ENCODE measurements around the gene BID.
A peak's percentile ranks its signal among the peaks of the same experiment; 100 is the strongest.

The BID gene

DNA sequence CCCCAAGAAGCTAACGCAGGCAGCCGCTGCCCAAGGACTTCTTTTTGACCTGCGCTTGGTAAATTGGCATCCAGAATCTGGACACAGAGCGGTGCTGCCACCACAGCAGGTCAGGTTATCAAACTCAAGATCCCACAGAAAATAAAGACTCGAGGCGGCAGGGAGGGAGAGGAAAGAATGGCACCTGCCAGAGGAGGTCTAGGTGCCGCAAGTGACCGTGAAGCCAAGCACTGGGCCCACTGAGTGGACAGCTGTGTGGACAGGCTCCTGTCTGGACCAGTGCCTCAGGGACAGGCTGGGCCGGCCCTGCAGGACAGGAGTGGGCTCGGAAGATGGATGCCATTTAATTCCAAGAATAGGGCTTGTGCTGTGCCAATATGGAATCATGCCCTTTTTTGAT, 27.4 kb downstream of the BID start:
- TF ChIP-seq, protein P1, sequence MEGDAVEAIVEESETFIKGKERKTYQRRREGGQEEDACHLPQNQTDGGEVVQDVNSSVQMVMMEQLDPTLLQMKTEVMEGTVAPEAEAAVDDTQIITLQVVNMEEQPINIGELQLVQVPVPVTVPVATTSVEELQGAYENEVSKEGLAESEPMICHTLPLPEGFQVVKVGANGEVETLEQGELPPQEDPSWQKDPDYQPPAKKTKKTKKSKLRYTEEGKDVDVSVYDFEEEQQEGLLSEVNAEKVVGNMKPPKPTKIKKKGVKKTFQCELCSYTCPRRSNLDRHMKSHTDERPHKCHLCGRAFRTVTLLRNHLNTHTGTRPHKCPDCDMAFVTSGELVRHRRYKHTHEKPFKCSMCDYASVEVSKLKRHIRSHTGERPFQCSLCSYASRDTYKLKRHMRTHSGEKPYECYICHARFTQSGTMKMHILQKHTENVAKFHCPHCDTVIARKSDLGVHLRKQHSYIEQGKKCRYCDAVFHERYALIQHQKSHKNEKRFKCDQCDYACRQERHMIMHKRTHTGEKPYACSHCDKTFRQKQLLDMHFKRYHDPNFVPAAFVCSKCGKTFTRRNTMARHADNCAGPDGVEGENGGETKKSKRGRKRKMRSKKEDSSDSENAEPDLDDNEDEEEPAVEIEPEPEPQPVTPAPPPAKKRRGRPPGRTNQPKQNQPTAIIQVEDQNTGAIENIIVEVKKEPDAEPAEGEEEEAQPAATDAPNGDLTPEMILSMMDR (IDR thresholded peaks at IDR 0.05) = no peak
- no peak for TF ChIP-seq ZFX (IDR thresholded peaks at IDR 0.05; ENCODE audit: borderline replicate concordance)
- H3K27ac ChIP-seq = no peak overlapping the region

DNA sequence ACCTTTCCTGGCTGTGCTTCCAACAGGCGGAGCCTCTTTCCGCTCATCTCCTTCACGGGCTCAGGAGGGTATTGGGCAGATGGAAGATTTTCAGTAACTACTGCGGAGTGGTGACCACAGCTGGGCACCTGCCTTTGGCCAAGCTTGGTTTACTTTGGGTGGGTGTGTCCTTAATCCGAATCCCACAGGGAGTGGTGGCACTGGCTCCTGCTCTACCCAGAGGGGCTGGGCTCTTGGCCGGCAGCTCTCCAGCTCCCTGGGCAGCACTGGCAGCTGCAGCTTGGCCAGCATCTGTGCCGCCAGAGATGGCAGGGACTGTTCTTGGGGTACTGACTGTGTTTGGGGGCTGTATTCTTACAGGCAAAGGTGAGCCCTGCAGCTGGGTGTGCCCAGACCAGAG, 29.8 kb downstream of the BID start:
- TF ChIP-seq, protein P1 (IDR thresholded peaks at IDR 0.05) = no peak
- no peak for TF ChIP-seq ZFX (IDR thresholded peaks at IDR 0.05; ENCODE audit: borderline replicate concordance)
- no peak overlapping the region for H3K27ac ChIP-seq

DNA sequence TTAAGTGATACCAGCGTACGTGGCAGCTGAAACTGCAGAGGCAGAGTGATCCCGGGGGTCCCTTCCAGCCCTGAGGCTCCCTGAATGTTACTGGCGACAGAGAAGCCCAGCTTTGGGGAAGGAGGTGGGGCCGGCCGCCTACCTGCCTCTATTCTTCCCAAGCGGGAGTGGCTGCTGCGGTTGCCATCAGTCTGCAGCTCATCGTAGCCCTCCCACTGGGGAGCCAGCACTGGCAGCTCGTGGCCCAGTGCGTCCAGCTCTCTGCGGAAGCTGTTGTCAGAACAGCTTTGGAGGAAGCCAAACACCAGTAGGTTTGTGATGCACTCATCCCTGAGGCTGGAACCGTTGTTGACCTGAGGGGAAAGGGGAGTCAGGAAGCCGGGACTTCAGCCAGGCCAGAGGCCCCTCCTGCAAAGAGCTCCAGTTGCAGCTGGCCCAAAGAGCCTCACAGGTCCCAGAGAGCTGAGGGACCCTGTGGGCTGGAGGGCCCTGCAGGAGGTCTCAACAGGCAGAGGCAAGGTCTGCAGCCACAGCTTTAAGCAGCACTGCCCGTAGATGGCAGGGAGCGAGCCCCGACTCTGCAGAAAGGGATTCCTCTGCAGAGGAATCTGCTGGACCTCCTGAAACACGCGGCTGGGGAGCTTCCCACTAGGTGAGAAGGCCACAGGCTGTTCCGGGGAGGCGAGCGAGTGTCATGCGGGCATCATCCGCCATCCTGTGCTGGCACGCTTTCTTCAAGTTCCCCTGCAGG, 30.4 kb downstream of the BID start:
- no peak overlapping the region for H3K27ac ChIP-seq
- no peak for TF ChIP-seq ZFX (IDR thresholded peaks at IDR 0.05; ENCODE audit: borderline replicate concordance)
- TF ChIP-seq, protein P1 (IDR thresholded peaks at IDR 0.05) = no peak

DNA sequence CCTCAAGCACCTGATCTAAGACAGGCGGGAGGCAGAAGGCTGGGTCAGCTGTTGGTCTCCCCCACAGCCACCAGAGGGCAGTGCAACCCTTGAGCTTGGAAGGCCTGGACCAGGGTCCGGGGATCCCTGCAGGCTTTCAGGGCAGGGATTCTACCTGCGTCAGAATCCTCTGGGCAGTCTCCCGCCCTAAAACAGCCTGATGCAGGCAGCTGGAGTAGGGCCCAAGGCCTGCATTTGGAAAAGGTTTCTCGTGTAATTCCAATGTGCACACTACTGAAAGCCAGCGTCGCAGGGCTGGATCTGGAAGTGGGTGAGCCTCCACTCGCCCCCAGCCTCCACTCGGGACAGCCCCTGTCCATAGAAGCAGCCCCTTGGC, 31.8 kb downstream of the BID start:
- no peak for TF ChIP-seq ZFX (IDR thresholded peaks at IDR 0.05; ENCODE audit: borderline replicate concordance)
- TF ChIP-seq, protein P1 (IDR thresholded peaks at IDR 0.05) = peak; percentile 83
- no peak overlapping the region for H3K27ac ChIP-seq

DNA sequence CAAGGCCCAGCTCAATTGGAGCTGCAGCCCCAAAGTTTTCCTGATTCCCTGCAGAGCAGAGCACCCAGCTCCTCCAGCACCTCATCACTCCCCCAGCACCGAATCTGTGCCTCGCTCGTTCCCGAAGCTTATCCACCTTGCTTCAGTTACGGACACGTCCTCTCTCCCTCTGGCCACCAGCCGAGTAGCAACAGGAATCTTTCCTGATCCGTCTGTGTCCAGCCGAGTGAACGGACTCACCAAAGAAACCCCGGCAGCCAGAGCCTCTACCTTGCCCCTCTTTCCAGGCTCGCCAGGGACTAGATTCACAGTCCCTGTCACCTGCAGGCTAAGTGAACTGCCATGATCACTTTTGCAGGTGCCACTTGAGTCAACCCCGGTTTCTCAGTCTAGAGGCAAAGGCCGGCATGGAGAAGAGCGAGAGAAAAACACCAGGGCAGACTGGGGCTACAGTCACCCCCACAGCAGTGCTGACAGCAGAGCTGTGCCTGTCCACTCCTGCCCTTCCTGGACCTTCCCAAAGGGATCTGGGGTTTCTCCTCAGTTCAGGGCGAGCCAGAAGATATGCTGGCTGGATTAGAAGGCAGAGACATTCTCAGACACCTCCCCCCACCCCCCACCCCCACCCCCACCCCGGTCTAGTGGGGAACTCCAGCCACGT, 32.3 kb downstream of the BID start:
- H3K27ac ChIP-seq = no peak overlapping the region
- no peak for TF ChIP-seq ZFX (IDR thresholded peaks at IDR 0.05; ENCODE audit: borderline replicate concordance)

DNA sequence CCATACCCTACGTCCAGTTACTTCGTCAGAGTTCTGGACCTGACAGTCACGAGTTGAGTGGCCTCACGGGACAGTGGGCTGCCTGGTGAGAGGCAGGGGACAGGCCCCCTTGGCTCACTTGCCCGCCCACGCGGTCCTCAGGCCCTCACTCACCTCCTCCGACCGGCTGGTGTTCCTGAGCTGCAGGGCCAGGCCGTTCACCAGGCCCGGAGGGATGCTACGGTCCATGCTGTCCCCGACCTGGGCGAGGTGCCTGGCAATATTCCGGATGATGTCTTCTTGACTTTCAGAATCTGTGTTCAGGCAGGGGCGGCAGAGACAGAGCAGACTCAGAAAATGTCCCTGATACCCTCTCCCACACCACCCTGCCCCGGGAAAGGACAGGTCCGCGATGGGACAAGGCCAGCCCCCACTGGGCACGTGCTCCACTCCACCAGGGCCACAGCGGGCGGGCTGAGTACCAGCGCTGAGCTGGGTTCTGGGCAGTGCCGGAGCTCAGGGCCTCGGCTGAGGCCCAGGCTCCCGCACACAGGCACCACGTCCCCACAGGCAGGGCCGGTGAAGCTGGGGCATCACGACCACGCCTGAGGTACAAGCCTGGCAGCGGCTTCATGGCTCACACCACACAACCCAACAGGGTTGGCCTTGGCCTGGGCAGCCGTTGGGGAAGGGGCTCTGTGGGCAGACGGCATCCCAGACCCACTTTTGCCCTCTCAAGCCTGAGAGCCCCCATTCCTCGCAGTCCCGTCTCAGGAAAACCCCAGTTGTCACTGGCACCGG, 34.9 kb downstream of the BID start:
- H3K27ac ChIP-seq = no peak overlapping the region
- TF ChIP-seq, protein P1 (IDR thresholded peaks at IDR 0.05) = no peak
- no peak for TF ChIP-seq ZFX (IDR thresholded peaks at IDR 0.05; ENCODE audit: borderline replicate concordance)

DNA sequence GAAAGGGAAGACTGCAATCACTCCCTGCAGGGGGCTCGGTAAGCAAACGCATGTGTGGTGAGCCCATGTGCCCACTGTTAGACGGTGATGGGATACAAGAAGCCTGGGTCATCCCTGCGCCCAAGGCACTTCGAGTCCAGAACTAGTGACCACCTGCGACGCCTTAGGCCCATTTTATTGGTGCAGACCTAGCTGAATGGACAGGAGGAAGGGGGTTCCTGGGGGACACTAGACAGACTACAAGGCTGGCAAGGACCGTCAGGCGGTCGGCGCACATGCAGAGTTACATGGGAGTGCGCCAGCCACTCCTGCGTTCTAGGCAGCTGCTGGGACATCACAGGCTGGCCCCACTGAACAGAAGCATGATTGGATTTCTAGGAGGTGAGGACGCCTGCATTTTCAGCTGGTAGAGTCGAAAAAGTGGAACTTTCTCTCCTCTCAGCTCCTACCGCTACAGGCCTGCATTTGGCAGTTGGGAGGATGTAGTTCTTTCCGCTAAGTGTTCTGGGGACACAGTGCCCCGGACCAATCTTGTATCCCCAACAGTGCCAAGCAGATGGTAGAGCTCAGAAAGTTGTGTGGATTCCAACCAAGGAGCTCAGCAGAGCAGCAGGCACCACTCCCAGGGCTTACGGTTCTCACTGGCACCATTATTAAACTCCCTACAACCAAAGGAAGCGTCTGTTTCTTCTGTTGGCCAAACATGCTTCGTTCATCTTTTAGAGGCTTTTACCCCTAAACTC, 35.7 kb downstream of the BID start:
- TF ChIP-seq ZFX (IDR thresholded peaks at IDR 0.05; ENCODE audit: borderline replicate concordance) = no peak
- TF ChIP-seq, protein P1 (IDR thresholded peaks at IDR 0.05) = no peak
- H3K27ac ChIP-seq = no peak overlapping the region

Data from 22Rv1 (cell line).